Measurements from ENCODE around the gene HBA2.

GRCh38 chr16:125011-125410 lies 47.7 kb upstream of the HBA2 start:
- no peak for TF ChIP-seq CTCF (IDR thresholded peaks at IDR 0.05)
- TF ChIP-seq POLR2A (IDR thresholded peaks at IDR 0.05): no peak

All from sigmoid colon (tissue), 3 donors.